ENCODE data around the gene CROCC2. TPM values are rescaled to one million over a fixed set of nuclear protein-coding genes. Genes with fewer than 3 reads are reported as not detected.

The CROCC2 gene
- total RNA-seq, 1 donor from 2014 or later = 0.23 TPM

DNA sequence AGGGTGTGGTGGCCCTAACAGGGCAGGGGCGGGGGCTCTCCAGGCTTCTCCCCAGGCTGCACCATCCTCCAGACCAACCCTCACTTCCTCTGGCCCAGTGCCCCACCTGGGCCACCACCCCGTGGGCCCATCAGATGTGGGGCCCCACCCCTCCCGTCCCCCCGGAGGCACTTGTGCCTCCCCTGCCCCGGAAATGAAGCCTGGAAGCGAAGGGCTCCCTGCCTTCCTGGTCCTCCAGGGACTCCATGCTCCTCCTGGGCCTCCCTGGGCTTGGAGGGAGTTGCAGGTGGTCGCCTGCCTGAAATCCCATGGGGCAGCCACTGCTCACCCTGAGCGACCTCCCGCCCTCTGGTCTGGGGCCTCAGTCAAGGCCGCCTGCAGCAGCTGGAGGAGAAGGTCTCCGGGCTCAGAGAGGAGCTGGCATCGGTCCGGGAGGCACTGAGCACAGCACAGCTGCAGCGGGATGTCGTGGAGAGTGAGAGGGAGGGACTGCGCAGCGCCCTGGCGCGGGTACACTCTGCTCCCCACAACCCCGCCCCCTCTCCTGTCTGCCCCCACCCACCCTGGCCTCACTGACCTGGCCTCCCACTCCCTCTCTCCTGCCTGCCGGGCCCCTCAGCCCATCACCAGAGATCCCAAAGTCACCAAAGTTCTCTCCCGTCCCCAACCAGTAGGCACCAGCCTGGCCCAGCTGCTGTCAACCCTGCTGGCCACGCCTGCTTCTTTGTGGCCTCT lies 28.0 kb downstream of the CROCC2 start:
- peak; percentile 40 for DNase-seq (ENCODE audit: low spot score)

DNA sequence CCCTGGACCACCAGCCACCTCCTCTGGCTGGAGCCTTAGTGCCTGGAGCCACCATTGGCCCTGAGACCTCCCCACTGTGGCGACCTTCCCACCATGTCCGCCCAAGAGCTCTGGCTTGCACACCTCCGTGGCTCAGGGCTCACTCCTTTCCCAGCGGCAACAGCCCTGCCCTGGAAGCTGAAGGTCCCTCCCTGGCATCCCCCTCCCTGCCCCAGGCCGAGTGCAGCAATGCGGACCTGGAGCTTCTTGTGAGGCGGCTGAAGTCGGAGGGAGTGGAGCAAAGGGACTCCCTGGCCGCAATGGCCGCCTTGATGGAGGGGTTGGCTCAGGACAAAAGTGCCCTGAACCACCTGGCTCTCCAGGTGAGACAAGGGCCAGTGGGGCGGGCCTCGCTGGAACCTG lies 28.6 kb downstream of the CROCC2 start:
- no peak for DNase-seq (ENCODE audit: low spot score)

DNA sequence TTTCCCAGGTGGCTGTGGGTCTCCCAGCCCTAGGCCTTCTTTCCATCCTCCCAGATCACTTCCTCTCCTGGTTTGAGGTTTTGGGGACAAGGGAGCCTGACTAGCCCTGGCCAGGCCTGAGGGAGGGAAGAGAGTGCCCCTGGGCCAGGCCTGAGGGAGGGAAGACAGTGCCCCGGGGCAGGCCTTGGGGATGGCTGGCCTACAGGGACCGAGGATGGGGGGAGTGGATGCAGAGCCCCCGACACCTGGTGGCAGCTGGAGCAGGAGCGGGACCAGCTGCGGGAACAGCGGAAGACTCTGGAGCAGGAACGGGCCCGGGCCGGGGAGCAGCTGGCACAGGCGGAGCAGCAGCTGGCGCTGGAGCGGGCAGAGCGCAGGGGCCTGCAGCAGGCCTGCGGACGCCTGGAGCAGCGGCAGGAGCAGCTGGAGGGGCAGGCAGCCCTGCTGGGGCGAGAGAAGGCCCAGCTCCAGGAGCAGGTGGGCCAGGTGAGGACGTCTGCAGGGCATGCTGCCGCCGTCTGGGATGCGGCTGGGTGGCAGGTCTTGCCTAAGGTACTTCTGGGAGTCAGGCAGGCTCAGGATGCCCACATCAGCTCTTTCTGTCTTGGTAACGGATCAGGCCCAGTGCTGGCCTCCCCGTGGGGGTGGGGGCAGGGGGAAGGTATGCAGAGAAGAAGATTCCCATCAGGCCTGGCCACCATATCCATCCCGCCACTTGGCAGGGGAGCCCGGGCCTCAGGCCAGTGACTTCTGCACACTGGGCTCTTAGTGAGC lies 29.2 kb downstream of the CROCC2 start:
- DNase-seq (ENCODE audit: low spot score) = peak; percentile 38

DNA sequence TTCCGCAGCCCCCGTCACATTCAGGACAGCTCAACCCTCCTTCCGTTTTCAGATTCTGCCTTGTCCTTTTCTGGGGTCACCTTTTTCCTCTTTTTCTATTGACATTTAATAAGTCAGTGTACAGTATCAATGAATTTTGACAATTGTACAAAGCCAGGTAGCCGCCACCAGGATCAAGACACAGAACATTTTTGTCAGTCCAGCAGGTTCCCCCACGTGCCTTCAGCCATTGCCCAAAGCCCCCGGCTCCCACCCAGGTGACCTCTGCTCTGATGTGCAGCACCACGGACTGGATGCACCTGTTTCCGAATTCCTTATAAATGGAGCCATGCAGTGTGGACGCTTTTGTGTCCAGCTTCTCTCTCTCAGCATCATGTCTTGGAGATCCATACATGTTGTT lies 30.0 kb downstream of the CROCC2 start:
- DNase-seq (ENCODE audit: low spot score) = no peak

DNA sequence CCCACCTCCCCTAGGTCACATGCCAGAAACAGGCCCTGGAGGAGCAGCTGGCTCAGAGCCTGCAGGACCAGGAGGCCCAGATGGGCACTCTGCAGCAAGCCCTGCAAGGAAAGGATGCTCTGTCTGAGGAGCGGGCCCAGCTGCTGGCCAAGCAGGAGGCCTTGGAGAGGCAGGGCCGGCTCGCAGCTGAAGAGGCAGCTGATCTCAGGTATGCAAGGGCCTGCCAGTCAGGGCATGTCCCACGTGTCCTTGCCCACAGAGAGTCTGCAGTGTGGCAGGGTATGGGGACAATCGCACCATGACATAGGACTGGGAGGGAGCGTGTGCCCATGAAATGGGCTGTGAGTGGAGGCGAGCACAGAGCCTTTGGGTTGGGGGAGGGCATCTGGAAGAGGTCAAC lies 39.9 kb downstream of the CROCC2 start:
- peak; percentile 46 for DNase-seq (ENCODE audit: low spot score)

DNA sequence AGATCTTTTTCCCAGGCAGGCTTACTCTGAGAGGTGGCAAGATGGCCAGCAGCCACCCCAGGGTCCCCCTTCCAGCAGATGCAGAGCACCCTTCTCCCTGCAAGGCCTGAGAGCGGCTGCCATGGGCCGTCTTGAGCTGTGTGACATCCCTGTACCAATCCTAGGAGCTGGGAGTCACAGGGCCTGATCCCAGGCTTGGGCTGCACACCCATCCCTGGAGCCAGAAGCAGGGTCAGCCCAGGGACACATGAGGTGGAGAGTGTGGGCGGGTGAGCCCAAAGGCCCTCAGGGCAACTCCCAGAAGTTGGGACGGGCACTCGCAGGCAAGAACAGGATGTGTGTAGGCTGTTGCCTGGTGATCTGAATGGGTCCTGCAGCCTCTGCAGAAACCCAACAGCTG lies 40.5 kb downstream of the CROCC2 start:
- peak; percentile 40 for DNase-seq (ENCODE audit: low spot score)

DNA sequence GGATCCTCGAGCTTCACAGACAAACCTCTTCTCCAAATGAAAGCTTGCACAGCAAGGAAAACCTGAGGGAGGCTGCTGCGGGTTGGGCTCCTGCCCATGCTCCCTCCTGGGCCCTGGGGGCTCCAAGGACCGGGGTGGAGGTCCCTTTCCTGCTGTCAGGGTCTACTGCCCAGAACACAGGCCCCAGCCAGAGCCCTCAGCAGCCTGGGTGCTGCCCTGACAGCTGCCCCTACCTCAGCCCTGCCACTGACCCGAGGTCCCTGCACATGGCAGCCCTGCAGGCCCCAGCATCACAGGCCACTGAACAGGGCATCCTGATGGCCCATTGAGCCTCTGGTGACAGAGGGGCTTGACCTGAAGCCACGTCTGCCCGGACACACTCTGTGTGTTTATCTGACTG lies 41.0 kb downstream of the CROCC2 start:
- DNase-seq (ENCODE audit: low spot score) = no peak

DNA sequence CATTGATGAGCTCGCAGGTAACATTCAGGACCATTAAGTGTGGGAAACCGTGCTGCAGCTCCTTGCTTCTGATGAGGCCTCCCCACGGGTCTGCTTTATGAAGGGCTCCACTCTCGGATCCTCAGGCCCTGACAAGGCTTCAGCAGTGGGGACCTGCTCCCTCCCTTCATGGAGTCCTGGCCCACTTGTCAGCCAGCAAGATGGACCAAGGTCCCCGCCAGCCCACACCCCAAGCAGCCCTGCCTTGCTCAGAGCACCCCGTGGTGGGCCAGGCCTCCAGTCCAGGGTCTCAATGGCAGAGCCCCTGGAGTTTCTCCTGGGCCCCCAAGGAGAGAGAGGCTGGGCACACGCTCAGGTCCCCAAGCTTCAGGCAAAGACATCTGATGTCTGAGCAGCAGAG lies 41.5 kb downstream of the CROCC2 start:
- no peak for DNase-seq (ENCODE audit: low spot score)

DNA sequence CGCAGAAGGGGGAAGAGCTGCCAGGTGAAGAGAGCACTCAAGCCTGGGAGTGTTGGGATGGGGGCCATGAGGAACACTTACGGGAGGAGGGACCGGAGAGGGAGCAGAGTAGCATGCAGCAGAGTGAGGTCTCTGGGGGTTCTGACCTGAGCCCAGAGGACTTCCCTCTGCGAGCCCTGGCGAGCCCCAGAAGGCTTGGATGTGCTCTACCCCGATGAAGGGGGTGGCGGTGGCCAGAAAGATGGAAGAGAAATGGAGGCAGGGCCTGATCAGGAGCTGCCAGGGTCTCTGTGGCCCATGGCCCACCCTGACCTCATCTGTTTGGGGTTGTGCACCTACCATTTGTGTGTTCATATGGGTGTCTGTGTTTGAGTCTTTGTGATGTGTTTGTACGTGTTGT lies 42.0 kb downstream of the CROCC2 start:
- DNase-seq (ENCODE audit: low spot score) = no peak

DNA sequence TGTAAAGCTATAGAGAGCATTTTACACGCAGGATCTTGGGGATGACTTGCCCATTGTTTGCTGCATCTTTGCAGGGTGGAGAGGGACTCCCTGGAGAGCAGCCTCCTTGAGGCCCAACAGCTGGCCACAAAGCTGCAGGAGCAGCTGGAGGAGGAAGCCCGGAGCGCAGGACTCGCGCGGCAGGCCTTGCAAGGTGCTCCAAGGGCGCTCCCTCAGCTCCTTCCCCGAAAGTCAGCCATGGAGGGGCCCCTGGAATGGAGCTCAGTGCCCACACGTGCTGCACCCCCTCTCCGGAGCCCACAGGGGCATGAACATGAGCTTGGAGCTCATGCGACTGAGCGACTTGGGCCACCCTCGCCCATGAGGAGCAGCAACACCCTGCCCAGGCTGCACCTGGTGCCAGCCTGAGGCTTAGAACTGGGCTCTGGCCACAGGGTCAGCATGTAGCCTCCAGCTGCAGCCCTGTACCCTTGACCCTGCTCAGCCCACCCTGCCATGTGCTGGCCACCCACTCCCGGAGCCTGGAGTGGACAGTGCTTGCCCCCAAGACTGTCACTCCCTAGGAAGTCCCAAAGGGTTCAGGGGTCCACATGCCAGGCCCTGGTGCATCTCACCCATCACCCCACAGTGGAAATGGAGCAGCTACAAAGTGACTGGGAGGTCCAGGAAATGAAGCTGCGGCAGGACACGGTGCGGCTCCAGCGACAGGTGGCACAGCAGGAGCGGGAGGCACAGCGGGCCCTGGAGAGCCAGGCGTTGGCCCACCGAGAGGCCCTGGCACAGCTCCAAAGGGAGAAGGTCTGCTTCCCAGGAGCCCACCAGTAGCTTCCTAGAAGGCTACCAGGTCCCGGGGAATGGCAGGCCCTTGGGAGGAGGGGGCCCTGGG lies 43.0 kb downstream of the CROCC2 start:
- DNase-seq (ENCODE audit: low spot score) = no peak

DNA sequence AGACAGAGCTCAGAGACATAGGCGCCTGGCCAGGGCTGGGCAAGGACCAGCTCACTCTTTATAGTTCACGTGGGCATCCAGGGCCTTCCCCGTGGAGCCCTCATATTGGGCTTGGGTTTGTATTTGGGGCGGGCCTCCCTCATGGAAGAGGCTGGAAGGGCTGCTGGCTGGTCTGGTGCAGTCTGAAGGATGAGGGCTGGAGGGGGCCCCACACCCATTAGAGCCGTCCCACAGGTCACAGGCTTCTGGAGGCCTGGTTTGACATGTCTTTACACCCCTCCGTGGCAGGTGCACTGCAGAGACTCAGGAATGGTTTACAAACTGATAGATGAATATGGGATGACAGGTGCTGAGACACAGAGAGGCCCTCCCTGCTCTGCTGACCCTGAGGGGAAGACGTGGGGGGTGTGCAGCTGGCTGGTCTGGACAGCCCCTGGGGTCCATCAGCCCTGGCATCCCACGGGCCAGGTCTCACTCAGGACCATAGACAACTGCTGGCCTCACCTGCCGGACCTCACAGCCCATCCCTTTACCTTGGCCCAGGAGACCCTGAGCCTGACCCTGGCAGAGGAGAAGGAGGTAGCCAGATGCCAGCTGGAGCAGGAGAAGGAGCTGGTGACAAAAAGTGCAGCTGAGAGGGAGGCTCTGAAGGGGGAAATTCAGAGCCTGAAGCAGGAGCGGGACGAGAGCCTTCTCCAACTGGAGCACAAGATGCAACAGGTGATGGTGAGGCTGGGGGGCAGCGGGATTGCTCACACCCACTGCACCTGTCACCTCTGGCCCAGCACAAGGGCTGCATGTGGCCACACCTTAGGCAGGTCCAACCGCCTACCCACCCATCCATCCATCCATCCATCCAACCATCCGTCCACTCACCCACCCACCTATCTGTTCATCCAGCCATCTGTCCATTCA lies 43.9 kb downstream of the CROCC2 start:
- DNase-seq (ENCODE audit: low spot score) = peak; percentile 37

DNA sequence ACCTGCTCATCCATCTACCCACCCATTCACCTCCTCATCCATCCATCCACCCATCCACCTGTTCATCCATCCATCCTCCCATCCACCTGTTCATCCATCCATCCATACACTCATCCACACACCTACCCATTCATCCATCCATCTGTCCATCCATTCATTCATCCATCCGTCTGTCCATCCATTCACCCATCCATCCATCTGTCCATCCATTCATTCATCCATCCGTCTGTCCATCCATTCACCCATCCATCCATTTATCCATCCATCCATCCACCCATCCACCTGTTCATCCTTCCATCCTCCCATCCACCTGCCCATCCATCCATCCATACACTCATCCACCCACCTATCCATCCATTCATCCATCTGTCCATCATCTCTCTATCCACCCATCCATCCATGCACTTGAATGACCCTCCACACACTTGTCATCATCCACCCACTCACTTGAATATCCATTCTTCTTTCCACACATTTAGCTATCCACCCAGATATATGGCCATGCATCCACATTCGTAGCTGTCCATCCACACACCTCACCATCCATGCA lies 45.0 kb downstream of the CROCC2 start:
- no peak for DNase-seq (ENCODE audit: low spot score)

DNA sequence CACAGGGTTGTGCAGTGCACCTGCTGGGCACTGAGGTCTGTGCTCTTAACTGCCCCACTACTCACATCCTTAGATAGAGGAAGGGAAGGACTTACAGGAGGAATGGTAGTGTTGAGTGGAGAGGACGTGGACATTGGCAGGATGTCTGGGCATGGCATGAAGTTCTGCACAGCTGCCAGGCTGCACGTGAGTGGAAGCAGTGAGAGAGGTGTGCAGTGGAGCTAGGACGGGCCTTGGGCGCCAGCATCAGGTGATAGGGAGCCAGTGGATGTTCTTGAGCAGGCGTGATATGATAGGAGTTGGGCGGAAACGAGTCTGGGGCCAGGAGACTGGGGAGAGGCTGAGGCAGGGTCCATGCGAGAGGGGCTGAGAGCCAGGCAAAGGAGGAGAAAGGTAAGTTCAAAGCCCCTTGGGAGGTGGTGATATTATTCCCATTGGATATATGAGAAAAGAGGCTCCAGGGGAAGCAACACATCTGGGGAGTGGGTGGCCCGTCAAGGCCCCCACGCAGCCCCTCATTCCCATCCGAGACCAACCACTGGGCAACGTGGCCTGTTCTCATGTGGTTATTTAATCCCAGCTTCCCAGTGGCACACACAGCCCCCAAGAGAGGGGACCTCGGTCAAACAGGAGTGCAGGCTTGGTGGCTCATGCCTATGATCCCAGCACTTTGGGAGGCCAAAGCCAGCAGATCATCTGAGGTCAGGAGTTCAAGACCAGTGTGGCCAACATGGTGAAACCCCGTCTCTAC lies 46.5 kb downstream of the CROCC2 start:
- DNase-seq (ENCODE audit: low spot score) = no peak

DNA sequence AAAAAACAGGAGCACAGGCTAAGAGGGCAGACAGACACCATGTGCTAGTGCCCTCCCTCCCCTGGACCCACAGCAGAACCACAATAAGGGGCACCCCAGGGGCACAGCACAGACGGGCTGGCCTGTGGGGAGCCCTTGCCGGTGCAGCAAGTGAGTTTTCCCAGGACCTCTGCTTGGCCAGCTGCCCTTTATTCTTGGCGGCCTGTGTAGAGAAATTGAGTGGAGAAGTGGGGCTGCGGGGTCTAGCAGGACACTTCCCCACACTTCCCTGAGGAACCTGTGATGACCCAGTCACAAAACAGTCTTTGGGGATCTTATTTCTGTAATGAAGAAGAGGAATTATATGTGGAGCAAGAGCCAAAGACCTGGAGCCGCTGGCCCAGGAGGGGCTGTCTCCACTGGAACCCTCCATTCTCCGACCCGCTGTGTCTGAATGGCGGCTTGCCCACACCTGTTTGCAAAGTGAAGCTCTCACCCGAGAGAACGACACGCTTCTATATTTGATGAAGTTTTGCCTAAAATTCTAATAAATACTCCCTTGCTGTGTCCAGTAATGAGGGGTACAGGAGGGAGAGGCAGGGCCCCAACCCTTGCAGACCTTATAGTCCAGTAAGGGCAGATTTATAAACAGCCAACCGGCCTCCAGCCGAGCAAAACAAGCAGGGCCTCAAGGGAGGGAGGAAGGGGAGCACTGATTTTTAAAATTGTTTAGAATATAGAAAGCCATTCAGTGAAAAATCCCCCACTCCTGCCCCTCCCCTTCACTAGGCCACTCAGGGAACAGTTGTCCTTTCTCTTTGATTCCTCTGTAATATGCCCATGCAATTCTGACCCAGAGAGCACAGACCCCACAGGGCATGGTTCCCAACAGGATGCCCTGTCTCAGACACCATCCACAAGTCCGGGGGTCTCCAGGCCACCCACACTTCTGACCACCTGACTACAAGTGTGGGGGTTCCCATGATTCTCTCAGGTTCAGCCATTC lies 47.6 kb downstream of the CROCC2 start:
- DNase-seq (ENCODE audit: low spot score) = peak; percentile 27

DNA sequence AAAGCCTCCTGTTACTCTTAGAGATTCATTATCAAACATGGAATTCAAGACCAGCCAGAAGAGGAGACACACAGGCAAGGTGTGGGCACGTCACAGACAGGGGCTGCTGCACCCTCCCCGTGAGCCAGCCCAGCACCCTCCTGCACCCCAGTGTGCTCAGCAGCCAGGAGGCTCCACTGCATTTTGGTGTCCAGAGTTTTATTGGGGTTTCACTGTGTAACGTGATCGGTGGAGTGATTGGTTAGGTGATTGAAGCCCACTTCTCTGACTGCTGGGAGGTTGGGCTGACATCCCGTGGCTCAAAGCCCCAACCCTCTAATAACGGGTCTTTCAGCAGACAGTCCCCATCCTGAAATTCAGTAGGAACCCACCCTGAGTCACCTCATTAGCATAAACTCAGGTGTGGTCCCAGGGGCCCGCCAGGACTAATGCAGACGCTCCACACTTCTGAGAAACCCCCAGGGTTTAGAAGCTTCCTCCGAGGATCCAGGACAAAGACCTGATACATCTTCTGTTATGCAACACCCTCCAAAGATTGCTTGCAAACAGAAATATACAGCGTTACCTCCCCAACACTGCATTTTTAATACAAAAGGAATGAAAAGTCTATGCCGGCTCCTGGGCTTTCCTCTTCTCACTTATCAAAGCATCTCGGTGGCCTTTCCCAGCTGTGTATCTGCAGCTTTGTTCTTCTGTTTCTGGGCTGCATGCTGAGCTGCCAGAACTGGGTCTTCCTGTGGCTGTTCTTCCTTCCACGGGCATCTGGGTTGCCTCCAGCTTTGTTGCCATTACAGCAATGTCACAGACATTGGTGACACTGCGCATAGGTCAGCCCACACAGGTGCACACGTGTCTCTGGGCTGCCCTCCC lies 48.5 kb downstream of the CROCC2 start:
- no peak for DNase-seq (ENCODE audit: low spot score)

DNA sequence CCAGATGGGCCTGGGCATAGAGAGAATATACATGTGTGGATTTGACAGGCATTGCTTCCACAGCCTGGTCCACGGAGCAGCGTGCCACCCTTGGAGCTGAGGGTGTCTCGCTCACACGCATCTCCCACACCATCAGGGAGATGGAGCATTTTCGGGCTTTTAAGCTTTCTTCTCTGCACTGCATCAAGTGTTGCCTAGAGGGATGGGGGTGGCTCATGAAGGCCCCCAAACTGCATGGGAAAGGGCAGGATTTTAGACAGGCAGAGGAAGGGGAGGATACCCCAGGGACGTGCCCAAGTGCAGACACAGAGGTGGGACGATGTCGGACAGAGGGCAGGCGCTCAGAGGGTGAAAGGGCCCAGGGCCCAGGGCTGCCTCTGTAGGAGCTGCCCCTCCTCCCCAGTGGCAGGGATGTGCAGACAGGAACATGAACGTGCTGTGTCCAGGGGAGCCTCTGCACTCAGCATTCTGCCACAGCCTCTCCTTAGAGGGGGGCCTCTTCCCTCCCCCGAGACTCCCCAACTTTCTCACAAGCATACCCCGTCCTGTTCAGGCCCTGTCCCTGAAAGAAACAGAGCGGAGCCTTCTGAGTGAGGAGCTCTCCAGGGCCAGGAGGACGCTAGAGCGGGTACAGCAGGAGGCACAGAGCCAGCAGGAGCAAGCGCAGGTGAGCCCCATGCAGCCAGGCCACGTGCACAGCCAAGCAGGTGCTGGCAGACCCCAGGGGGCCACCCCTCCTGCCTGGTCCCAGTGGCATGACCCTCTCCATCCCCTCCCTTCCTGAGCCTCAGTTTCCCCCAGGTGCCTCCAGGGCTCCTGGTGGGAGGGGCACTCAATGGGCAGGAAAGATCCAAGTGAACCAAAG lies 49.4 kb downstream of the CROCC2 start:
- DNase-seq (ENCODE audit: low spot score) = no peak
